OCI-LY7 (cell line): ENCODE data around the gene GSS. TPM values are rescaled to one million over a fixed set of nuclear protein-coding genes. Genes with fewer than 3 reads are reported as not detected.

Source experiments
- BruUV-seq: library from RNA; stranded (reverse); fragments of 400-500 nt; replicated peaks from 2 replicates; lab custom pipeline; 2021; lab: Mats Ljungman, UMichigan
- CTCF ChIA-PET: fragments of 300-600 bp; sonication (Branson Sonifier 250); formaldehyde crosslinking; loops from one replicate; lab custom pipeline; 2022; ENCODE audit warnings: antibody characterized with exemption; ENCODE audit not compliant: unreplicated experiment; lab: Charles Lee
- POLR2A ChIA-PET: fragments of 300-600 bp; sonication (Branson Sonifier 250); formaldehyde crosslinking; loops from one replicate; lab custom pipeline; 2022; ENCODE audit warnings: antibody characterized with exemption; lab: Charles Lee
- DNase-seq: peaks from one replicate; pipeline ENCODE4 v3.0.0-alpha.2; 2015; ENCODE audit warnings: low spot score
- H2AFZ ChIP-seq: fragments of 200-600 bp; sonication (generic), shearing (Covaris generic); 2 replicates; pipeline ENCODE4 v1.6.1; 2014; ENCODE audit warnings: mild to moderate bottlenecking, antibody characterized with exemption, low read length, moderate library complexity
- H3K27ac ChIP-seq: fragments of 200-600 bp; sonication (generic); 2 replicates; pipeline ENCODE4 v1.5.1; 2014; ENCODE audit warnings: mixed run types, low read depth, mild to moderate bottlenecking, moderate library complexity, low read length, inconsistent platforms; ENCODE audit not compliant: poor library complexity, severe bottlenecking
- H3K36me3 ChIP-seq: fragments of 200-600 bp; sonication (generic); 2 replicates; pipeline ENCODE4 v1.6.1; 2014; ENCODE audit warnings: mild to moderate bottlenecking, antibody characterized with exemption, low read length, moderate library complexity, mixed read lengths; ENCODE audit not compliant: insufficient read depth
- H3K4me1 ChIP-seq: fragments of 200-600 bp; sonication (generic); 2 replicates; pipeline ENCODE4 v1.5.1; 2014; ENCODE audit warnings: mild to moderate bottlenecking, low read length; ENCODE audit not compliant: insufficient read depth, poor library complexity, severe bottlenecking
- H3K4me2 ChIP-seq: fragments of 200-600 bp; sonication (generic); 2 replicates; pipeline ENCODE4 v1.6.1; 2014; ENCODE audit warnings: mild to moderate bottlenecking, low read length
- H3K4me3 ChIP-seq: fragments of 200-600 bp; sonication (generic); 2 replicates; pipeline ENCODE4 v1.5.1; 2014; ENCODE audit warnings: mild to moderate bottlenecking, low read depth, low read length; ENCODE audit not compliant: poor library complexity, severe bottlenecking
- H3K79me2 ChIP-seq: fragments of 200-600 bp; sonication (generic); 2 replicates; pipeline ENCODE4 v1.6.1; 2016; ENCODE audit warnings: low read depth, mild to moderate bottlenecking, low read length, moderate library complexity, mixed read lengths; ENCODE audit not compliant: insufficient read depth
- H3K9me2 ChIP-seq: fragments of 200-600 bp; sonication (generic); 2 replicates; pipeline ENCODE4 v1.6.1; 2016; ENCODE audit warnings: mild to moderate bottlenecking, low read length, mixed read lengths; ENCODE audit not compliant: insufficient read depth
- H3K9me3 ChIP-seq: fragments of 200-600 bp; sonication (generic); 2 replicates; pipeline ENCODE4 v1.6.1; 2014; ENCODE audit warnings: mild to moderate bottlenecking, mixed run types, low read length, mixed read lengths
- H4K20me1 ChIP-seq: fragments of 200-600 bp; sonication (generic); 2 replicates; pipeline ENCODE4 v1.6.1; 2014; ENCODE audit warnings: mild to moderate bottlenecking, antibody characterized with exemption, low read length, moderate library complexity, mixed read lengths; ENCODE audit not compliant: insufficient read depth
- CTCF ChIP-seq: fragments of 200-600 bp; sonication (generic); conservative IDR thresholded peaks from 2 replicates; pipeline ENCODE4 v1.5.1; 2014; ENCODE audit warnings: mild to moderate bottlenecking, antibody characterized with exemption, low read length, moderate library complexity, mixed read lengths
- EZH2phosphoT487 ChIP-seq: fragments of 200-600 bp; sonication (generic); IDR thresholded peaks from 2 replicates; pipeline ENCODE4 v1.6.1; 2018; ENCODE audit warnings: low read depth, borderline replicate concordance, mild to moderate bottlenecking, mixed run types, antibody characterized with exemption, low read length, moderate library complexity, mixed read lengths
- intact Hi-C: fragments of 100-400 bp; cut with micrococcal nuclease; formaldehyde crosslinking; loops from one replicate; pipeline ENCODE4 v1.10.0; 2022; ENCODE audit not compliant: unreplicated experiment
- microRNA-seq: library from miRNA; unstranded; fragments of <30 nt; microRNA quantifications from one replicate; pipeline ENCODE4 v1.2.0, GENCODE V29; 2022; ENCODE audit warnings: borderline replicate concordance
- small RNA-seq: library from RNA; depleted of rRNA; stranded (forward); fragments of <200 nt; gene quantifications from one replicate; pipeline ENCODE3, GENCODE V24; 2014
- total RNA-seq, 2 experiments: library from RNA; depleted of rRNA in 1 of 2; stranded (reverse); fragments of >200 nt in 1 of 2; shearing (Covaris generic) in 1 of 2; gene quantifications; 2 replicates each; pipeline ENCODE4 v1.2.3, GENCODE V29; 2014 to 2022

GSS gene
- total RNA-seq, 2 experiments from 2014 or later, result 78.7 to 91.4 TPM

- H3K4me3 ChIP-seq, result no peak overlapping the region
- H3K36me3 ChIP-seq, result no peaks in the 10 kb centered on the region
- H3K4me1 ChIP-seq, result peaks cover 16% of the 10 kb centered on the region
- DNase-seq, result no peak
- H3K79me2 ChIP-seq, result no peaks in the 10 kb centered on the region
- no peak overlapping the region for H3K27ac ChIP-seq
- TF ChIP-seq CTCF (no peak), EZH2phosphoT487 (no peak)
- no peak overlapping the region for H3K4me2 ChIP-seq
- no TSS peak for BruUV-seq
- ChIA-PET CTCF (interaction anchor here (0.6 to 1.0 kb wide), 2 partner anchors 71 to 75 kb away, joined by 3 to 4 read pairs; partner anchors contain the start of genes GSS and MYH7B), POLR2A (interaction anchor here (0.7 to 1.1 kb wide), 6 partner anchors 9 to 659 kb away, joined by 5 to 10 read pairs (median 6); no protein-coding TSS in a partner anchor)
- intact Hi-C loops, result no loop called here
- no peak overlapping the region for H2AFZ ChIP-seq
- H3K9me3 ChIP-seq, result no peaks in the 10 kb centered on the region
- H4K20me1 ChIP-seq, result no peaks in the 10 kb centered on the region
- no peaks in the 10 kb centered on the region for H3K9me2 ChIP-seq
Observed at GRCh38 chr20:34880215-34880850, 75.3 kb downstream of the GSS start.

Small RNAs within 50 kb of the gene (microRNA-seq; reads per million reads assigned to microRNA genes)
- not detected for gene MIR499A
- gene MIR499B, result not detected

Small RNAs within 50 kb of the gene (small RNA-seq; reads per million reads assigned to genes)
- gene MIR499A, result not detected

Other genes starting within 250 kb of the GSS start
- gene NCOA6, start 130.2 kb downstream of the GSS start, total RNA-seq (2014; rRNA removed; shearing (Covaris generic)), result 8.8 and 13.1 TPM in 2 replicates
- gene NCOA6, start 130.2 kb downstream of the GSS start, total RNA-seq (2022), result 24.4 and 26.5 TPM in 2 replicates
- gene GGT7, start 83.0 kb downstream of the GSS start, total RNA-seq (2014; rRNA removed; shearing (Covaris generic)), result 1.5 and 2.7 TPM in 2 replicates
- 0.98 and 1.8 TPM in 2 replicates for gene GGT7, start 83.0 kb downstream of the GSS start, total RNA-seq (2022)
- 21.0 and 21.4 TPM in 2 replicates for gene ACSS2, start 79.2 kb downstream of the GSS start, total RNA-seq (2014; rRNA removed; shearing (Covaris generic))
- gene ACSS2, start 79.2 kb downstream of the GSS start, total RNA-seq (2022), result 18.2 and 19.9 TPM in 2 replicates
- 0.08 and 0.79 TPM in 2 replicates for gene MYH7B, start 62 bp upstream of the GSS start, total RNA-seq (2014; rRNA removed; shearing (Covaris generic))
- gene MYH7B, start 62 bp upstream of the GSS start, total RNA-seq (2022), result 0.63 and 0.70 TPM in 2 replicates
- 25.5 and 31.9 TPM in 2 replicates for gene TRPC4AP, start 137.0 kb upstream of the GSS start, total RNA-seq (2014; rRNA removed; shearing (Covaris generic))
- 38.8 and 42.3 TPM in 2 replicates for gene TRPC4AP, start 137.0 kb upstream of the GSS start, total RNA-seq (2022)
- 19.1 and 19.7 TPM in 2 replicates for gene EDEM2, start 191.5 kb upstream of the GSS start, total RNA-seq (2014; rRNA removed; shearing (Covaris generic))
- gene EDEM2, start 191.5 kb upstream of the GSS start, total RNA-seq (2022), result 20.7 and 23.0 TPM in 2 replicates
- not detected in 2 replicates for gene PROCR, start 216.3 kb upstream of the GSS start, total RNA-seq (2014; rRNA removed; shearing (Covaris generic))
- gene PROCR, start 216.3 kb upstream of the GSS start, total RNA-seq (2022), result not detected in 2 replicates